22Rv1 (cell line): ENCODE data around the gene DCDC2B.
"Not testable (repeated sequence)": the region's sequence is repeated elsewhere in the genome, so short reads cannot be mapped to it uniquely, and the experiment has no call there.

Experiments
- H3K27ac ChIP-seq: fragments of 450-650 bp; 2 replicates; pipeline ENCODE4 v1.5.1; 2017
- CTCF ChIP-seq: fragments of 450-650 bp; IDR thresholded peaks from 2 replicates; pipeline ENCODE4 v1.5.1; 2017; ENCODE audit warnings: mild to moderate bottlenecking
- ZFX ChIP-seq: fragments of 450-650 bp; IDR thresholded peaks from 2 replicates; pipeline ENCODE4 v1.6.1; 2017; ENCODE audit warnings: antibody characterized with exemption, borderline replicate concordance

The DCDC2B gene

GRCh38 chr1:32250893-32251716 is 42.2 kb downstream of the DCDC2B start, which contains the start of gene LCK:
TSS of gene LCK (plus strand) at chr1:32251265. CDS start at chr1:32274330, 23,065 bp downstream.
- TF ChIP-seq CTCF (no peak), ZFX (no peak)

GRCh38 chr1:32255072-32256071 is 46.5 kb downstream of the DCDC2B start:
- TF ChIP-seq CTCF = no peak
- no peak for TF ChIP-seq ZFX
- no peak overlapping the region for H3K27ac ChIP-seq

More at GRCh38 chr1:32250893-32251716, 42.2 kb downstream of the DCDC2B start, which contains the start of gene LCK:
- no peak within 1 kb of the TSS for H3K27ac ChIP-seq

- TF ChIP-seq CTCF = no peak
- no peak for TF ChIP-seq ZFX
- H3K27ac ChIP-seq = no peak overlapping the region
Observed at GRCh38 chr1:32256473-32257226, 47.8 kb downstream of the DCDC2B start.

GRCh38 chr1:32257227-32257508 is 48.3 kb downstream of the DCDC2B start:
- H3K27ac ChIP-seq = no peak overlapping the region
- no peak for TF ChIP-seq CTCF

GRCh38 chr1:32263236-32263593 is 54.3 kb downstream of the DCDC2B start:
- not testable (repeated sequence) for H3K27ac ChIP-seq

- H3K27ac ChIP-seq = no peak overlapping the region
- TF ChIP-seq ZFX = no peak
- TF ChIP-seq CTCF = no peak
Observed at GRCh38 chr1:32263744-32264143, 54.9 kb downstream of the DCDC2B start.
